Measurements from ENCODE around the gene THRB.

- TF ChIP-seq CTCF (tag by site-specific recombination; IDR thresholded peaks at IDR 0.05), result no peak
- no peak for TF ChIP-seq REPIN1 (tag by site-specific recombination; IDR thresholded peaks at IDR 0.05; ENCODE audit: low read depth)
- no peak for TF ChIP-seq ZNF10 (tag by site-specific recombination; IDR thresholded peaks at IDR 0.05)
- no peak for TF ChIP-seq ZNF501 (tag by site-specific recombination; IDR thresholded peaks at IDR 0.05)
- no peak for TF ChIP-seq ZNF423 (tag by site-specific recombination; IDR thresholded peaks at IDR 0.05)
- TF ChIP-seq ZNF214 (tag by site-specific recombination; IDR thresholded peaks at IDR 0.05; ENCODE audit: borderline replicate concordance), result no peak
- TF ChIP-seq ZNF76 (tag by site-specific recombination; IDR thresholded peaks at IDR 0.05; ENCODE audit: borderline replicate concordance, low read depth), result no peak
- TF ChIP-seq ZNF561 (tag by site-specific recombination; IDR thresholded peaks at IDR 0.05; ENCODE audit: borderline replicate concordance), result no peak
- TF ChIP-seq SALL2 (tag by site-specific recombination; IDR thresholded peaks at IDR 0.05; ENCODE audit: borderline replicate concordance), result no peak
These were observed 311.9 kb downstream of the THRB start for GRCh38 chr3:24182756-24183155.
